GM18909 (cell line): ENCODE measurements around the gene RPL12.

Experiments
- ATAC-seq: cut with Tn5 transposase; IDR thresholded peaks from one replicate; pipeline ENCODE4 v1.9.1; 2021; ENCODE audit warnings: mild to moderate bottlenecking; ENCODE audit not compliant: unreplicated experiment, poor library complexity

RPL12 gene

GRCh38 chr9:127450830-127451607, at the start of gene RPL12, which contains the start of gene LRSAM1:
Gene RPL12, minus strand, starts transcription at chr9:127451406. Its CDS starts 89 bp downstream, at chr9:127451317.
Gene LRSAM1, plus strand, starts transcription at chr9:127451510. Its CDS starts 3,018 bp downstream, at chr9:127454528.
- peak; percentile 70 for ATAC-seq

GRCh38 chr9:127500862-127501261, 49.7 kb upstream of the RPL12 start:
- ATAC-seq, result no peak

- ATAC-seq, result no peak
These were observed 49.2 kb upstream of the RPL12 start for GRCh38 chr9:127500399-127500798.

GRCh38 chr9:127498298-127498697, 47.1 kb upstream of the RPL12 start:
- no peak for ATAC-seq

- no peak for ATAC-seq
These were observed 46.6 kb upstream of the RPL12 start for GRCh38 chr9:127497656-127498290.

- no peak for ATAC-seq
These were observed 45.8 kb upstream of the RPL12 start for GRCh38 chr9:127496974-127497373.

GRCh38 chr9:127495884-127496555, 44.8 kb upstream of the RPL12 start:
- no peak for ATAC-seq

GRCh38 chr9:127494304-127494702, 43.1 kb upstream of the RPL12 start:
- ATAC-seq, result no peak

- no peak for ATAC-seq
These were observed 42.5 kb upstream of the RPL12 start for GRCh38 chr9:127493592-127494303.

GRCh38 chr9:127492616-127493015, 41.4 kb upstream of the RPL12 start:
- ATAC-seq, result no peak

GRCh38 chr9:127491516-127491915, 40.3 kb upstream of the RPL12 start:
- no peak for ATAC-seq

- no peak for ATAC-seq
These were observed 39.5 kb upstream of the RPL12 start for GRCh38 chr9:127490535-127491230.

- ATAC-seq, result no peak
These were observed 38.4 kb upstream of the RPL12 start for GRCh38 chr9:127489471-127490115.

- ATAC-seq, result no peak
These were observed 37.7 kb upstream of the RPL12 start for GRCh38 chr9:127488946-127489345.

GRCh38 chr9:127485995-127486394, 34.8 kb upstream of the RPL12 start:
- no peak for ATAC-seq

- no peak for ATAC-seq
These were observed 31.5 kb upstream of the RPL12 start for GRCh38 chr9:127482662-127483061.

GRCh38 chr9:127479507-127480081, 28.4 kb upstream of the RPL12 start:
- no peak for ATAC-seq

GRCh38 chr9:127474592-127474991, 23.4 kb upstream of the RPL12 start:
- no peak for ATAC-seq

- no peak for ATAC-seq
These were observed 22.7 kb upstream of the RPL12 start for GRCh38 chr9:127473932-127474331.
